ENCODE data around the gene PAQR5.

PAQR5 gene

GRCh38 chr15:69290346-69291164 lies 8.2 kb upstream of the PAQR5 start:
- TF ChIP-seq, protein P1, sequence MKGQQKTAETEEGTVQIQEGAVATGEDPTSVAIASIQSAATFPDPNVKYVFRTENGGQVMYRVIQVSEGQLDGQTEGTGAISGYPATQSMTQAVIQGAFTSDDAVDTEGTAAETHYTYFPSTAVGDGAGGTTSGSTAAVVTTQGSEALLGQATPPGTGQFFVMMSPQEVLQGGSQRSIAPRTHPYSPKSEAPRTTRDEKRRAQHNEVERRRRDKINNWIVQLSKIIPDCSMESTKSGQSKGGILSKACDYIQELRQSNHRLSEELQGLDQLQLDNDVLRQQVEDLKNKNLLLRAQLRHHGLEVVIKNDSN (IDR thresholded peaks at IDR 0.05): no peak
- no peak for TF ChIP-seq NFIC (IDR thresholded peaks at IDR 0.05)

DNA sequence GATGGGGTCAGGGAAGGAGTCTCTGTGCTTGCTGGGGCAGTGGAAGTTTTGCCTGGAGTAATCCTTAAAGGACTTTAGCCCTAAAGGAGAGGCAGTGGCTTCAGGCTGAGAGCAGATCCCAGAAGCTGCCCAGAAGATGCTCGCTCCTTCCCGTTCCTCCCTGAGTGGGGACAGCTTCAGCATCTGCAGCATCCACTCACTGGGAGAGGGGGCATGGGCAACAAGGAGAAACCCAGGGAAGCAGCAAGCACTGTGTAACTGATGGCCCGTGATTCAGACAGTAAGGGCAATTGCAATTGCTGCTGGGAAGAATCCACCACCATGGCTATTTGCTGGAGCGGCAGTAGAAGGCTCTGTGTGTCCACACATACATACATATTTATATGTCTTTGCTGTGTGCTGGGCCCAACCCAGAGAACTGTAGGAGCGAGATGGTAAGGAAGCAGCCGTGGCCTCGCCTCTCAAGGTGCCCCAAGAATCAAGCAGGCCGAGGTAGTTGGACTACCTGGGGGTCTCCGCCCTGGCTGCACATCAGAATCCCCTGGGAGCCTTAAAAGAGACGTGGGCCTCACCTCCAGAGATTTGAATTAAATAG lies 5.8 kb upstream of the PAQR5 start:
- TF ChIP-seq TAF1 (IDR thresholded peaks at IDR 0.05; ENCODE audit: low read depth) (no peak), FOXM1 (IDR thresholded peaks at IDR 0.05; ENCODE audit: borderline replicate concordance, low read depth) (no peak)

DNA sequence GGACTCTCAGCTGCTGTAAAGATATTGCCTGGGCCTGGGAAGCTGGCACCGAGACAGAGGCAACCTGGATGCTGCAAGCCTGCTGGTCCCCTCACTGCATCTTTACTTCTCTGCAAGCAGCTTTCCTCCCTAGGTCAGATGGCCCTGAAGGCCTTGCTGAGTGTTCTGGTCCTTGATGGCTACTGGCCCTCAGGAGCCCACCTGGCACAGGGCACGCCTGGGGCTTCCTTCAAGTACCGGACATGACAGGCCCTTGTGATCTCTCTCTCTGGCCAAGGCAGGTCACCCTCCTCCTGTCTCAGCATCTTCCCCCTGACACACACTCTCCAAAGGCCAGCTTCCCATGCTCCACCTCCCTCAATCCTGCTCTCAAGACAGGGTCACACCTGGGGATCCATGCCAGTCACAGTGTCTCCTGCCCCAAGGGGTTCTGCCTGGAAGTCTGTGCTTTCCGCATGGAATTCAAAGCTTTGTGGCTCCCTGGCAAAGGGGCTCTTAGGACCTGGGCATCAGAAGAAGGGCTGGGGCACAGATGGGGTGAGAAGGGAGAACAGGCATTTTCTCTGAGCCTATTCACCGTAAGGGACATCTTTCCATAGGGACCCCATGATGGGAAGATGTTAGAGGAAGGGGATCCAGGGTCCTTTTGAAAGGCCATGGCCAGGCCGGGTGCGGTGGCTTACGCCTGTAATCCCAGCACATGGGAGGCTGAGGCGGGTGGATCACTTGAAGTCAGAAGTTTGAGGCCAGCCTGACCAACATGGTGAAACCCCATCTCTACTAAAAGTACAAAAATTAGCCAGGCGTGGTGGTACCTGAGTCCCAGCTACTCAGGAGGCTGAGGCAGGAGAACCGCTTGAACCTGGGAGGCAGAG lies 4.7 kb upstream of the PAQR5 start:
- TF ChIP-seq ZBTB7A (IDR thresholded peaks at IDR 0.05; ENCODE audit: low read depth) (no peak), EGR1 (IDR thresholded peaks at IDR 0.05) (no peak), TAF1 (IDR thresholded peaks at IDR 0.05; ENCODE audit: low read depth) (no peak), EP300 (IDR thresholded peaks at IDR 0.05; ENCODE audit: borderline replicate concordance) (no peak), MAX (IDR thresholded peaks at IDR 0.05) (no peak), TEAD4 (IDR thresholded peaks at IDR 0.05) (no peak), FOXM1 (IDR thresholded peaks at IDR 0.05; ENCODE audit: borderline replicate concordance, low read depth) (no peak), CEBPB (IDR thresholded peaks at IDR 0.05) (no peak), RAD21 (IDR thresholded peaks at IDR 0.05; ENCODE audit: low read depth) (no peak), TCF12 (IDR thresholded peaks at IDR 0.05; ENCODE audit: low read depth) (no peak), NFIC (IDR thresholded peaks at IDR 0.05) (no peak), CREB1 (IDR thresholded peaks at IDR 0.05; ENCODE audit: low read depth) (no peak)
- TF ChIP-seq, protein P1 (IDR thresholded peaks at IDR 0.05): no peak
- TF ChIP-seq, protein P2, sequence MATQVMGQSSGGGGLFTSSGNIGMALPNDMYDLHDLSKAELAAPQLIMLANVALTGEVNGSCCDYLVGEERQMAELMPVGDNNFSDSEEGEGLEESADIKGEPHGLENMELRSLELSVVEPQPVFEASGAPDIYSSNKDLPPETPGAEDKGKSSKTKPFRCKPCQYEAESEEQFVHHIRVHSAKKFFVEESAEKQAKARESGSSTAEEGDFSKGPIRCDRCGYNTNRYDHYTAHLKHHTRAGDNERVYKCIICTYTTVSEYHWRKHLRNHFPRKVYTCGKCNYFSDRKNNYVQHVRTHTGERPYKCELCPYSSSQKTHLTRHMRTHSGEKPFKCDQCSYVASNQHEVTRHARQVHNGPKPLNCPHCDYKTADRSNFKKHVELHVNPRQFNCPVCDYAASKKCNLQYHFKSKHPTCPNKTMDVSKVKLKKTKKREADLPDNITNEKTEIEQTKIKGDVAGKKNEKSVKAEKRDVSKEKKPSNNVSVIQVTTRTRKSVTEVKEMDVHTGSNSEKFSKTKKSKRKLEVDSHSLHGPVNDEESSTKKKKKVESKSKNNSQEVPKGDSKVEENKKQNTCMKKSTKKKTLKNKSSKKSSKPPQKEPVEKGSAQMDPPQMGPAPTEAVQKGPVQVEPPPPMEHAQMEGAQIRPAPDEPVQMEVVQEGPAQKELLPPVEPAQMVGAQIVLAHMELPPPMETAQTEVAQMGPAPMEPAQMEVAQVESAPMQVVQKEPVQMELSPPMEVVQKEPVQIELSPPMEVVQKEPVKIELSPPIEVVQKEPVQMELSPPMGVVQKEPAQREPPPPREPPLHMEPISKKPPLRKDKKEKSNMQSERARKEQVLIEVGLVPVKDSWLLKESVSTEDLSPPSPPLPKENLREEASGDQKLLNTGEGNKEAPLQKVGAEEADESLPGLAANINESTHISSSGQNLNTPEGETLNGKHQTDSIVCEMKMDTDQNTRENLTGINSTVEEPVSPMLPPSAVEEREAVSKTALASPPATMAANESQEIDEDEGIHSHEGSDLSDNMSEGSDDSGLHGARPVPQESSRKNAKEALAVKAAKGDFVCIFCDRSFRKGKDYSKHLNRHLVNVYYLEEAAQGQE (IDR thresholded peaks at IDR 0.05; ENCODE audit: low read depth): no peak

GRCh38 chr15:69296606-69297005 lies 2.1 kb upstream of the PAQR5 start:
- TF ChIP-seq ZBTB7A (IDR thresholded peaks at IDR 0.05; ENCODE audit: low read depth) (no peak), CEBPB (IDR thresholded peaks at IDR 0.05) (no peak)
- TF ChIP-seq, protein P1 (IDR thresholded peaks at IDR 0.05): no peak

DNA sequence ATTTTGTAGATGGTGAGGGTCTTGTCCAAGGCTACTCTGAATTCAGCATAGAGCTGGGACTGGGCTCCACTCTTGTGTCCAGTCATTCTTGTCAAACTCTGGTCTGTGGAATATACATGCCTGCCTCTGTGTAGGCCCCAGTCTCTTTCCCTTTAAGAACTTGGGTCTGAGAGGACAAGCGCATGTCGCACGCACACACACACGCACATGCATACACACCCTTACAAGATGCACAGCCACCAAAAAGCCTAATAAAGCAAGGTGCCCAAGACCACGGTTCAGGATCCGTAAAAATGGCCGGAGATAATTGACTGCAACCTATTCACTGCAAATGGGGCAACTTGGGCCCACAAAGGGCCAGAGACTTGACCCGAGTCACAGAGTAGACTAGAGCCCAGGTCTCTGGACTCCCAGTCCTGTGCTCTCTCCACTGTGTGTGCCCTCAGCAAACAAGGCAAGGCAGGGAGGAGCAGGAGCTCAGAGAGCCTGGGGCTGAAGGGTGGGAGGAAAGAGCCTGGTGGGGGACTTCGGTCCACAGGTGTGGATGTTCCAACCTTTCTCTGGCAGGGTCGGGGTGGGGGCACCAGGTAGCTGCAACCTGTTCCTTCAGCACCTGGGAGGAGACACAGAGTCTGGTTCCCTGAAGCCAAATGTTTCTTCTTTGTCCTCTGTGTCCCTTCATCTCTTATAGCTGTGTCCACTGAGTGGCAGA lies 914 bp upstream of the PAQR5 start:
- no peak for TF ChIP-seq ZBTB7A (IDR thresholded peaks at IDR 0.05; ENCODE audit: low read depth)
- no peak for TF ChIP-seq TEAD4 (IDR thresholded peaks at IDR 0.05)
- no peak for TF ChIP-seq CEBPB (IDR thresholded peaks at IDR 0.05)
- TF ChIP-seq MAX (IDR thresholded peaks at IDR 0.05): no peak
- TF ChIP-seq, protein P2 (IDR thresholded peaks at IDR 0.05; ENCODE audit: low read depth): no peak
- TF ChIP-seq TCF12 (IDR thresholded peaks at IDR 0.05; ENCODE audit: low read depth): no peak
- no peak for TF ChIP-seq EP300 (IDR thresholded peaks at IDR 0.05; ENCODE audit: borderline replicate concordance)
- no peak for TF ChIP-seq NFIC (IDR thresholded peaks at IDR 0.05)
- TF ChIP-seq, protein P1 (IDR thresholded peaks at IDR 0.05): no peak
- TF ChIP-seq TAF1 (IDR thresholded peaks at IDR 0.05; ENCODE audit: low read depth): no peak
- no peak for TF ChIP-seq YY1 (IDR thresholded peaks at IDR 0.05; ENCODE audit: low read depth)
- TF ChIP-seq RAD21 (IDR thresholded peaks at IDR 0.05; ENCODE audit: low read depth): no peak
- TF ChIP-seq EGR1 (IDR thresholded peaks at IDR 0.05): no peak
- TF ChIP-seq FOXM1 (IDR thresholded peaks at IDR 0.05; ENCODE audit: borderline replicate concordance, low read depth): no peak
- no peak for TF ChIP-seq CREB1 (IDR thresholded peaks at IDR 0.05; ENCODE audit: low read depth)
